ENCODE results near the gene CSF1R. TPM values are rescaled to one million over a fixed set of nuclear protein-coding genes. Genes with fewer than 3 reads are reported as not detected.

The CSF1R gene
- total RNA-seq, 4 donors from 2014 or later, result 55.6 to 140 (median 77.6) TPM

DNA sequence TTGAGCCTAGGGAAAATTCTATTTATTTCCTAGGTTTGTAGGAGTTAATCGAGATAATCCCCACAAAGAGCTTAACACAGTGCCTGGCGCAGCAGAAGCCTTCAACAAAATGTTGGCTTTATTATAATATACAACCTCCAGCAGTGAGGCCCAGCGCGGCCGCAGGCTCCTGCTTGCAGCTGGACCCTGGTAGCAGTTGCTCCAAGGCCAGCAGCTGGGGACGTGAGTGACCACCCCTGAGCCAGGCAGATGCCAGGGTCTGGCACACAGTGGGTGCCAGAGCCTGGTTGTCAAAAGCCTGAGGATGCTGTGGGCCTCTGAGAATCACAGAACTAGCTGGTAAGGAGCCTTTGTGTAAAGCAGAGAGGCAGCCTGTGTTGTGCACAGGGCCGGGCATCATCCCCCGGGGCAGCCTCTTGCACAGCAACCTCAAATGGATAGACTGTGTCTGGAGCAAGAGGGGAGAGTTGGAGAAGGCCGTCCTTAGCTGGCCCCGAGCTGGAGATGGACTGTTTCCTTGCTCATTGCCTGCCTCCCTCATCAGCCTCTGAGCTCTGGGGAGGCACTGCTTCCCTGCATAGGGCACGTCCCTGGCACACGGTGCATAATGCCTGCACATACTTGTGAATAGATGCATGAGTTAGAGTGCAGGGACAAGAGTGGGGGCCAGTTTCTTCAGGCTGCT is 17.3 kb downstream of the CSF1R start:
- ATAC-seq (ENCODE audit: low FRiP score), result no peak
- no peak for DNase-seq (ENCODE audit: low spot score)
- TF ChIP-seq, protein P1, sequence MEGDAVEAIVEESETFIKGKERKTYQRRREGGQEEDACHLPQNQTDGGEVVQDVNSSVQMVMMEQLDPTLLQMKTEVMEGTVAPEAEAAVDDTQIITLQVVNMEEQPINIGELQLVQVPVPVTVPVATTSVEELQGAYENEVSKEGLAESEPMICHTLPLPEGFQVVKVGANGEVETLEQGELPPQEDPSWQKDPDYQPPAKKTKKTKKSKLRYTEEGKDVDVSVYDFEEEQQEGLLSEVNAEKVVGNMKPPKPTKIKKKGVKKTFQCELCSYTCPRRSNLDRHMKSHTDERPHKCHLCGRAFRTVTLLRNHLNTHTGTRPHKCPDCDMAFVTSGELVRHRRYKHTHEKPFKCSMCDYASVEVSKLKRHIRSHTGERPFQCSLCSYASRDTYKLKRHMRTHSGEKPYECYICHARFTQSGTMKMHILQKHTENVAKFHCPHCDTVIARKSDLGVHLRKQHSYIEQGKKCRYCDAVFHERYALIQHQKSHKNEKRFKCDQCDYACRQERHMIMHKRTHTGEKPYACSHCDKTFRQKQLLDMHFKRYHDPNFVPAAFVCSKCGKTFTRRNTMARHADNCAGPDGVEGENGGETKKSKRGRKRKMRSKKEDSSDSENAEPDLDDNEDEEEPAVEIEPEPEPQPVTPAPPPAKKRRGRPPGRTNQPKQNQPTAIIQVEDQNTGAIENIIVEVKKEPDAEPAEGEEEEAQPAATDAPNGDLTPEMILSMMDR (IDR thresholded peaks at IDR 0.05), result no peak

DNA sequence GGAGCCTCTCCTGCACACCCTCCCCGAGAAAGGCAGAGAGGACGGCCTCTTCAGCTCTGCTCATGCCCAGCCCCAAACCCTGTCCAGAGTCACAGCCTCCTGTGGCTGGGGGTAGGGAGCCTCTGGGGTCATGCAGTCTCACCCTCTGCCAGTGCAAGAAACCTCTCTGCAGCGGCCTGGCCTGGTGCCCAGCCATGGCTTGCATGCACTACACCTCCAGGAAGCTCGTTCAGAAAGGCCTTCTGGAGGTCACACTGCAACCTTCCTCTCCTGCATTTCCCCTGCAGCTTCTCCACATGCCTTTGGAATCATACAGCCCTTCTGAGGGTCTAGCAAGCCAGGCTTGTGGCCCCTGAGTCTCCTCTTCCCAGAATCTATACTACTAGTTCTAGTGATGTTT is 17.9 kb downstream of the CSF1R start:
- DNase-seq (ENCODE audit: low spot score) (no peak), ATAC-seq (ENCODE audit: low FRiP score) (no peak)
- TF ChIP-seq, protein P1 (IDR thresholded peaks at IDR 0.05), result no peak

DNA sequence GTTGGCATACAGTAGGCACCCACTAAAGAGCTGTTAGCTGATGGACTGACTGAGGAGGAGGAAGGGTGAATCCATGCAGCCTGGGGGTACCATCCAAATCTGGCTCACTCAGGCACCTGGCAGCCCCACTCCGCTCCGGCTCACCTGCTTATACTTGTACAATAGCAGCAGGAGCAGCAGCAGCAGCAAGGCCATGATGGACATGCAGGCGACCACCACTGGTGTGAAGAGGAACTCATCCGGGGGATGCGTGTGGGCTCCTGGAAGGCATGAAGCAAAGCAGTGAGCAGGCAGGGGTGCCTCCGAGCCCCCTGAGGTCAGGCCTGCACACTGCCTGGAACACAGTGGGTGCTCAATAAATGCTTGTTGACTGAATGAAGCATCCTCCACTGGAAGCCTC is 18.3 kb downstream of the CSF1R start:
- DNase-seq (ENCODE audit: low spot score), result no peak
- ATAC-seq (ENCODE audit: low FRiP score), result no peak
- TF ChIP-seq, protein P1 (IDR thresholded peaks at IDR 0.05), result no peak

DNA sequence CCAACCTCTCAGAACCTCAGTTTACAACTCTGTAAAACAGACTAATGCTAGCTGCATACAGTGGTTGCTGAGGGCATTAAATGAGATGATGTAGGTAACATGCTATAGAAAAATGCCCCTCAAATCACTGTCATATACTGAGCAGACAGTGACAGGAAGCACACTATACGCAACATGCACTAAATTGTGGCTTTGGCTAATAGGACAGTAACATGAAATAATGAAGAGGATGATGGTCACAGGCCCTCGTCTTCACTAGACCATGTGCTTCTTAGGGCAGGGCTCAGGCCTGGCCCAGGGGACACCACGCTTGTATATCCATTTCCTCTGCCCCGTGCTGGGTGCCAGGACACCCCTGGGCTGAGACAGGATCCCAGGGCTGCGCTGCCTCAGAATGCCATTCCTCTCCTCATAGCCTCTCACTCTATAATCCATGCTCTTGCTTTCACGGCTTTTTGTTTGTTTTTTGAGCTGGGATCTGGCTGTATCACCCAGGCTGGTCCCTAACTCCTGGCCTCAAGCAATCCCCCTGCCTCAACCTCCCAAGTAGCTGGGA is 18.9 kb downstream of the CSF1R start:
- ATAC-seq (ENCODE audit: low FRiP score) (no peak), DNase-seq (ENCODE audit: low spot score) (no peak)
- TF ChIP-seq, protein P1 (IDR thresholded peaks at IDR 0.05), result no peak

DNA sequence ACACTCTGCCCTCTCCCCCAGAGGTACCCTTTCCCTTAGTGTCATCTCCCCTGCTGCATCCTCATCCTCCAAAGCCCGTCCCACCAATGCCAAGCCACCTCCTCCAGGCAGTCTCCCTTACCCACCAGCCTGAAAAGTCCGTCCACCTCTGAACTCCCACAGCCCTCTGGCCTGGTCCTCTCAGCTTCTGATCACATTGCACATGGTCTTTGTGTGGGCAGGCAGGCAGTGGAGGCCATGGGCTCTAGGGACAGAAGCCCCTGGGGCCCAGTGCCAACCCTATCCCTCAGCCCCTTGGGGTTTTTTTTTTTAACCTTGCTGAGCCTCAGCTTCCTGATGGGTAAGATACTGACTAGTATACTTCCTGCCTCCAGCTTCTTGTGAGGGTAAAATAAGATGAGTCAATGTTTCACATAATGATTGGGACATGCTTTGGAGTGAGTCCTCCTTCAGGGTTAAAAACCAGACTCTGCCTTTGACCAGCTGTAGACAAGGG is 19.4 kb downstream of the CSF1R start:
- ATAC-seq (ENCODE audit: low FRiP score) (no peak), DNase-seq (ENCODE audit: low spot score) (no peak)
- TF ChIP-seq, protein P1 (IDR thresholded peaks at IDR 0.05), result no peak

DNA sequence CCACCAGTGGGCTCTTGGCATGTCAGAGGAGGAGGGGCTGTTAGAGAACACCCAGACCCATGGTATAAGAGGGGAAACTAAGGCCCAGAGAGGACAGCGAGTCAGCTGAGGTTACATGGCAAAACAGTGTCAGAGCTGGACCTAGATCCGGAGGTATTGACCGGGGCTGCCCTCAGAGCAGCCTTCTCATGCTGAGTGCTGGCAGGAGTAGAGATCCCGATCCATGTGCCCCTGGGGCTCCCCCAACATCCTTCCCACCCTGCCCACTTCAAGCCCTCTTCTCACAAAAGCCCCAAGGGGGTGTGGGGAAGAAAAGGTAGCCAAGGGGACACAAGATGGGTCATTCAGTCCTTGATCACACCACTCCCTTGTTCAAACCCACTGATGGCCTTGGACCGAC is 19.9 kb downstream of the CSF1R start:
- ATAC-seq (ENCODE audit: low FRiP score) (no peak), DNase-seq (ENCODE audit: low spot score) (no peak)
- TF ChIP-seq, protein P1 (IDR thresholded peaks at IDR 0.05), result no peak

- TF ChIP-seq, protein P1 (IDR thresholded peaks at IDR 0.05), result no peak
- DNase-seq (ENCODE audit: low spot score) (no peak), ATAC-seq (ENCODE audit: low FRiP score) (no peak)
These were observed 20.5 kb downstream of the CSF1R start for GRCh38 chr5:150065886-150066285.
